Fibroblast of skin of scalp (primary cell): ENCODE results near the gene C6orf89.
"Not testable (repeated sequence)": the region's sequence is repeated elsewhere in the genome, so short reads cannot be mapped to it uniquely, and the experiment has no call there.

Experiments
- DNase-seq: peaks from one replicate; pipeline ENCODE4 v3.0.0-alpha.2; 2013

The C6orf89 gene

DNA sequence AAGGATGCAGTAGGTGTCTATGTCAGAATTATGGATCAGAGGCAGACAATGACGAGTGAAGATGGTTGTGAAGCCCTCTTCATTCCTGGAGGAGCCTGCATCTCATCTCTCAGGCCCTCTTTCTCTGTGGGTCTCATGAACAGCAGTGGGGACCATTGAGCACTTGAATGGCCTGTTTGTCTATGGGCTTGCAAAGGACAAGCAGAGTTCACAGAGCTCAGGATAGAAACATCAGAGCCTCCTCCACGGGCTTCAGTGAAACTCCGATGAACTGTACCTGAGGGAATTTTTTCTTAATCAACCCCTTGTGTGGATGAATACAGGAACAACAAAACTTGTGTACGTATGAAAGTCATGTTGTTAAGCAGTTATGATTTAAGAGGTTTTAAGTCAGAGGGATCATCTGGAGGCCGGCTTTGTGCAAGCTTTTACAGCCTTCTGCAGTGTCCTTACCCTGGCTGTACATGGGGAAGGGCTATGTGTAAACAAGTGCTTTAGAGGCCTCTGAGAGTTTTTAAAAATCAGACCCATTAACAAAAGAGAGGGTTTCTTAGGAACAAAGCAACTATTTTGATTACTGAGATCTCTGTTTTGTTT, 39.1 kb downstream of the C6orf89 start:
- DNase-seq: no peak

DNA sequence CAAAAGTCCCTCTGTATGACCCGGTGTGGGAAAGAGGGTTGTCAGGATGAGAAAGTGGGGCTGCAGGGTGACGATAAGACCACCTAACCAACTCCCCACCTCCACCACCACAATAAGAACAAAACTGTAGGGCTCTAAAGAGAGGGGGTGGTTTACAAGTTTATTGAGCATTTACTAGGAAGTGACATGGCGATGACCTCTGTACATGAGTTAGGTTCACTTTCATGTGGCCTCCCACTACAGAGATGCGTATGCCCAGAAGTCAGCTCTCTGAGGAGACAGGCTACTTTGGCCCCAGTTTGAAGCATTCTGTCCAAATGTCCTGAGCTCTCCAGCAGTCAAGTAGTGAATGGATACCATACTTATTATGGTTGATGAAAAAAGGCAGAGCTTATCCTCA, 40.1 kb downstream of the C6orf89 start:
- no peak for DNase-seq

DNA sequence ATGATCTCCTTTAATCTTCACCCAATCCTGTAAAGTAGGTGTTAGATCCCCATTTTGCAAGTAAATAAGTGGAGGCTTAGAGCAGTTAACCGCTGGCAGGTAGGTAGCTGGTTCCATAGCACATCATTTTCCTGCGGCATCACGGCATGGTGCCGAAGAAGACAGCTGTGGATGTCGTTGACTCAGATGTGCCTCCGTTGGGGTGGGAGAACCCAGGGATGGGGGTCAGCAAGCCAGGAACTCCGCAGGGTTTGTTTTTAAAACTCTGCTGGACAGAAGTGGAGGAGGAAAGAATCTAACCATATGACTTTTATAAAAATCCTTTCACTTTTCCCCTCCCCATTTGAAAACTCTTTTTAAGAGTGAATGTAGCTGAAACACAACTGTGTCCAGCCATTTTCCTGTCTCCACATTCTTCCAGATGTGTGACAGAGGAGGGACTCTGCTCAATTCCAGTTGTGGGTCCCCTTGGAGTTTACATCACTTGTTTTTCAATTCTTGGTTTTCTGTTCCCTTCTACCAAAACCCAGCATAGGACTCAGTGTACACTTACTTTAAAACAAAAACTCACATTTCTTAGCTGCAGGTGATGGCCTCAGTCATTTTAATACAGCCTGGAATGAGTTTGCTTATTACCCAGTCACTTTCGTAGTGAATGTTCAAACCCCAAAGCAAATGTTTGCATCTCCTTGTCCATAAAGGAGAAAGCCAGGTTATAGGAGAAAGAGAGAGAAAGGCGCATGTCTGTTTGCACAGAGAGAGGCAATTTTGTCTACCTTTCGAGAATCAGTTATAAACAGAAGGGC, 41.2 kb downstream of the C6orf89 start:
- no peak for DNase-seq

- peak; percentile 49 for DNase-seq
Measured at GRCh38 chr6:36927691-36928546, 42.2 kb downstream of the C6orf89 start.

GRCh38 chr6:36928547-36928918, 42.8 kb downstream of the C6orf89 start:
- DNase-seq: no peak

- no peak for DNase-seq
Measured at GRCh38 chr6:36929152-36929551, 43.4 kb downstream of the C6orf89 start.

- DNase-seq: no peak
Measured at GRCh38 chr6:36929607-36930006, 43.9 kb downstream of the C6orf89 start.

- no peak for DNase-seq
Measured at GRCh38 chr6:36930483-36930882, 44.7 kb downstream of the C6orf89 start.

GRCh38 chr6:36933102-36933501, 47.4 kb downstream of the C6orf89 start:
- peak; percentile 90 for DNase-seq

DNA sequence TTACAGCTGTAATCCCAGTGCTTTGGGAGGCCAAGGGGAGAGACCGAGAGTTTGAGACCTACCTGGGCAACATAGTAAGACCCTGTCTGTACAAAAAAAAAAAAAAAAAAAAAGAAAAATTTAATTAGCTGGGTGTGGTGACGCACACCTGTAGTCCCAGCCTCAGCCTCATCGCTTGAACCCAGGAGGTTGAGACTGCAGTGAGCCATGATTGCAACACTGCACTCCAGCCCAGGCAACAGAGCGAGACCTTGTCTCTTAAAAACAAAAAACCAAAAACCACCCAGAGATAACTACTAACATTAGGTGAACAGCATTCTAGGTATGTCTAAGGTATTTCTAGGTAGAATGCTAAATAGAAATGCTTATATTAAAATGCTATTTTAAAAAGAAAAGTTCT, 47.8 kb downstream of the C6orf89 start:
- no peak for DNase-seq

GRCh38 chr6:36934901-36935300, 49.1 kb downstream of the C6orf89 start:
- no peak for DNase-seq

DNA sequence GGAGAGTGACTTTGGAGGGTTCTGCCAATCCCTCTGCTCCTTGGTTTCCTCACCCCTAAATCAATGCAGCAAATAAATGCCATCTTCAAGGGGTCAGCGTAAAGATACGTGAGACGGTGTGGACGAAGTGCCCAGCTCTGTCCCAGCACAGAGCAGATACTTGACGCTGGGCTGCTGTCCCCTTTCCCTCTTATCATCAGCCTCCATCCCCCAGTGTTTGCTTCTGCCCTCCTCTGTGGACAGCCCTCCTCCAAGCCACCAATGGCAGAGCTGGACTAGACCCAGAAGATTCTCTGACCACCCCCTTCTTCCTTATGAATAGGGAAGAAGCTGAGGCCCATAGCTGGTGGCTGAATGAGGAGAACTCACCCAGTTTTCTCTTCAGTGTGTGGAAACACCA, 51.1 kb downstream of the C6orf89 start:
- no peak for DNase-seq

DNA sequence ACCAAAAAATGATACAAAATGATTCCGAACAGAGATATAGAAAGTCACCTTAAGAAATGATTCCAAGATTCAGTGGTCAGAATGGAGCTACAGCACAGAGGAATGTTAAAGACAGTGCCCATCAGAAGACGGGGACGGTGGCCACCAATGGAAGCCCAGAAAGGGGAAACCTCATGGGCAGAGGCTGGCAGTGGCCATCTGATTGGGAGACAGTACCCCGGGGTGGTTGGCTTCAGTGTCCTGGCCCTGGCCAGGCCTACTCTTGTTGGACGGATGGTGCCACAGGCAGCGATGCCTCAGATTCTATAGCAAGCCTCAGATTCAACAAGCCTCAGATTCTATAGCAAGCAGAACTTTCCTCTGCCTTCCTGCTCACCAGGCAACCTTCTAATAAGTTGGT, 52.1 kb downstream of the C6orf89 start:
- no peak for DNase-seq

DNA sequence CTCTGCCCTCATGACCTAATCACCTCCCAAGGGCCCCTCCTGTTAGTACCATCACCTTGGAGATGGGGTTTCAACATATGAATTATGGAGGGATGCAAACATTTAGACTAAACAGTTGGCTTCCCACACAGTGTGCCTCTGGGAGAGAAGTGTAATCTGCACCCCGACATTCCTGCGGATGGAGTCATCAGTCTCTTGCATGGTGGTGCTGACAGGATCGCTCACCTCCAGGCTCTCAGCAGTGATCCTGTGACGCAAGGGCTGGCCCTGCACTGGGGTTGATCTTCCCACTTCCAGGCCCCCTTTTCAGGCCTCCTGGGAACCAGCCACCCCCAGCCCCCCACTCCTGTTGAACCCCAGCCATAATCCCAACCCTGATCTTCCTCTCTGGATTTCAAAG, 52.8 kb downstream of the C6orf89 start:
- peak; percentile 71 for DNase-seq

- DNase-seq: not testable (repeated sequence)
Measured at GRCh38 chr6:36939005-36939404, 53.3 kb downstream of the C6orf89 start.

DNA sequence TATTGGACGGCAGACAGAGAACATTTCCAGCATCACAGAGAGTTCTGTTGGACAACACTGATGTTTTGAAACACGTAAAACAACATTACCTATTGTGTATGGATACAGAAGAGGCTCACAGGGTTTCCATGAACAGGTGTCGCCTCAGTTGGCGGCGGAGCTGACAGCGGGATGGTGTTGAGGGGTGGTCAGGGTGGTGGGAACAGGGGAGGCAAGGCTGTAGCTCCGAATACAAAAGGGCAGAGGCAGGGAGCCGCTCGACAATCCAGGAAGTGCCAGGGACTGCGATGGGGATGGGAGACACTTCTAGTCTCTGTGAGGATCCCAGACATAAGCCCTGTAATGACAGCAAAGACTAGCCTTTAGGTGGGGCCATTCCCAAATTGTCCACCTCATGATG, 54.3 kb downstream of the C6orf89 start:
- no peak for DNase-seq

DNA sequence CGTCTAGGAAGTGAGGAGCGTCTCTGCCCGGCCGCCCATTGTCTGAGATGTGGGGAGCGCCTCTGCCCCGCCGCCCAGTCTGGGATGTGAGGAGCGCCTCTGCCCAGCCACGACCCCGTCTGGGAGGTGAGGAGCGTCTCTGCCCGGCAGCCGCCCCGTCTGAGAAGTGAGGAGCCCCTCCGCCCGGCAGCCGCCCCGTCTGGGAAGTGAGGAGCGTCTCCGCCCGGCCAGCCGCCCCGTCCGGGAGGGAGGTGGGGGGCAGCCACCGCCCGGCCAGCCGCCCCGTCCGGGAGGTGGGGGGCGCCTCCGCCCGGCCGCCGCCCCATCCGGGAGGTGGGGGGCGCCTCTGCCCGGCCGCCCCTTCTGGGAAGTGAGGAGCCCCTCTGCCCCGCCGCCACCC, 55.8 kb downstream of the C6orf89 start:
- DNase-seq: not testable (repeated sequence)

DNA sequence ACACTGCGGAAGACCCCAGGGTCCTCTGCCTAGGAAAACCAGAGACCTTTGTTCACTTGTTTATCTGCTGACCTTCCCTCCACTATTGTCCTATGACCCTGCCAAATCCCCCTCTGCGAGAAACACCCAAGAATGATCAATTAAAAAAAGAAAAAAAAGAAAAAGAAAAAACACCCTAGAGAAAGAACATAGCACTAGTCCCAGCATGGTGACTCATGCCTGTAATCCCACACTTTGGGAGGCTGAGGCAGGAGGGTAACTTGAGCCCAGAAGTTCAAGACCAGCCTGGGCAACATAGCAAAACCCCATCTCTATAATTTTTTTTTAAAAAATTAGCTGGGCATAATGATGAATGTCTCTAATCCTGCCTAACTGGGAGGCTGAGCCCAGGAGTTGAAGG, 56.6 kb downstream of the C6orf89 start:
- not testable (repeated sequence) for DNase-seq

DNA sequence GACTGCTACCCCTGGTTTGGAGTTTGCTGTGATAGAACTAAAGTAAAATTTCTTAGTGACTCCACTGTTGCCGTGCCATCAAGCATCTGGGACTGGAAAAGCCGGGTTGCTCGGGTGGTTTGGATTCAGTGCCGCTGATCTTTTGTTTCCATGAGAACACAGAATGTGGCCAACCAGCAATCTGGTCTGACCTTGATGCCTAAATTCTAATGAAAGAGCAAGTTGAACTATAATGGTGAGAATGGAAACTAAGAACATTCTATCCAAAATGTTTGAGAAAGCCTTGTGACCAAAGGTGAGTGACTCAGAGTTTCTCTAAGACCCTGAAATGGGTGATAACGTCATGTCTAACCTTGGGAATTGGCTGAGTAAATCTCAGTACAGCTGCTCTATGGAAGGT, 58.9 kb downstream of the C6orf89 start:
- DNase-seq: no peak

DNA sequence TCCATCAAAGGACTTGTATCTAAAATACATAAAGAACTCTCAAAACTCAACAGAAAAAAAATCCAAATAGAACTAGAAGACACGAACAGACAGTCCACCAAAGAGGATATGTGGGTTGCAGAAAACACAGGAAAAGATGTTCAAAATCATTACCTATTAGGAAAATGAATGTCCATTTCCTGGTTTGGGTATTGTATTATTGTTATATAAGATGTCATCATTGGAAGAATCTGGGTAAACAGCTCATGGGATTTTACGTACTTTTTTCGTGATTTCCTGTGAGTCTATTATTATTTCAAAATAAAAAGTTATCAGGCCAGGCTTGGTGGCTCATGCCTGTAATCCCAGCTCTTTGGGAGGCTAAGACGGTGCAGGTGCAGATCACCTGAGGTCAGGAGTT, 59.5 kb downstream of the C6orf89 start:
- no peak for DNase-seq

GRCh38 chr6:36946526-36946925, 60.8 kb downstream of the C6orf89 start:
- no peak for DNase-seq

GRCh38 chr6:36947570-36948351, 62.0 kb downstream of the C6orf89 start:
- no peak for DNase-seq

- DNase-seq: not testable (repeated sequence)
Measured at GRCh38 chr6:36949076-36949475, 63.3 kb downstream of the C6orf89 start.
